Panc1 (cell line): ENCODE results near the gene LAMB2. TPM values are rescaled to one million over a fixed set of nuclear protein-coding genes. Genes with fewer than 3 reads are reported as not detected.

Source experiments
- ATAC-seq: fragments of 200-7000 bp; cut with Tn5 transposase; 2 replicates; pipeline ENCODE4 v1.9.1; 2020; ENCODE audit warnings: mild to moderate bottlenecking, moderate library complexity
- Bru-seq: library from RNA; stranded (reverse); fragments of 400-500 nt; gene quantifications from one replicate; lab custom pipeline; 2021; lab: Mats Ljungman, UMichigan
- BruChase-seq, 2 experiments: library from RNA; stranded (reverse); fragments of 400-500 nt; gene quantifications; one replicate each; lab custom pipeline; 2021; lab: Mats Ljungman, UMichigan
- BruUV-seq: library from RNA; stranded (reverse); fragments of 400-500 nt; replicated peaks from 2 replicates; lab custom pipeline; 2021; lab: Mats Ljungman, UMichigan
- CTCF ChIA-PET: fragments of 300-600 bp; sonication (Branson Sonifier 250); formaldehyde crosslinking; loops from one replicate; lab custom pipeline; 2022; ENCODE audit warnings: antibody characterized with exemption; lab: Charles Lee
- POLR2A ChIA-PET: fragments of 300-600 bp; sonication (Branson Sonifier 250); formaldehyde crosslinking; loops from one replicate; lab custom pipeline; 2022; ENCODE audit warnings: antibody characterized with exemption; lab: Charles Lee
- DNase-seq: peaks from one replicate; pipeline ENCODE4 v3.0.0-alpha.2; 2010; ENCODE audit warnings: low read depth, low spot score
- H3K27ac ChIP-seq: 2 replicates; pipeline ENCODE4 v1.5.1; 2011; ENCODE audit warnings: mild to moderate bottlenecking, low read length, inconsistent platforms
- H3K27me3 ChIP-seq: fragments of 200-500 bp; sonication (Bioruptor generic); 2 replicates; pipeline ENCODE4 v1.6.0; 2014; ENCODE audit warnings: low read length, inconsistent platforms; ENCODE audit not compliant: control insufficient read depth, insufficient read depth
- H3K36me3 ChIP-seq: fragments of 200-500 bp; sonication (Bioruptor generic); 2 replicates; pipeline ENCODE4 v1.5.1; 2014; ENCODE audit warnings: inconsistent platforms, mild to moderate bottlenecking, low read length, moderate library complexity; ENCODE audit not compliant: control insufficient read depth, insufficient read depth
- H3K4me1 ChIP-seq: 2 replicates; pipeline ENCODE4 v1.5.1; 2011; ENCODE audit warnings: inconsistent platforms, mild to moderate bottlenecking, low read length, moderate library complexity; ENCODE audit not compliant: control insufficient read depth, insufficient read depth
- H3K4me3 ChIP-seq, 2 experiments: 2 replicates each; pipeline ENCODE4 v1.5.1; 2011 to 2012; ENCODE audit warnings: low read depth in 2 of 2, low read length in 2 of 2, mild to moderate bottlenecking in 2 of 2, inconsistent platforms in 1 of 2, moderate library complexity in 1 of 2
- H3K9me3 ChIP-seq: fragments of 200-500 bp; sonication (Bioruptor generic); 2 replicates; pipeline ENCODE4 v1.5.1; 2014; ENCODE audit warnings: low read depth, mild to moderate bottlenecking, inconsistent platforms, low read length, moderate library complexity; ENCODE audit not compliant: control insufficient read depth, insufficient read depth
- POLR2AphosphoS5 ChIP-seq: IDR thresholded peaks from 2 replicates; pipeline ENCODE4 v1.6.1; 2012; ENCODE audit warnings: mild to moderate bottlenecking, low read depth, low read length, moderate library complexity
- SIN3A ChIP-seq: IDR thresholded peaks from 2 replicates; pipeline ENCODE4 v1.6.1; 2012; ENCODE audit warnings: low read depth, mild to moderate bottlenecking, low read length, moderate library complexity, borderline replicate concordance; ENCODE audit not compliant: insufficient read depth
- TCF7L2 ChIP-seq: IDR thresholded peaks from 2 replicates; pipeline ENCODE4 v1.6.1; 2011; ENCODE audit warnings: mild to moderate bottlenecking, low read depth, low read length, inconsistent platforms
- in situ Hi-C: cut with HindIII; loops from 2 replicates; pipeline ENCODE4 v1.10.0; 2016; ENCODE audit warnings: low sequenced_read_pairs, low pct_unique_long_range_greater_than_20kb
- intact Hi-C: fragments of 100-400 bp; cut with micrococcal nuclease; formaldehyde crosslinking; loops from one replicate; pipeline ENCODE4 v1.10.0; 2022; ENCODE audit not compliant: unreplicated experiment
- long read RNA-seq: library from polyadenylated mRNA; unstranded; transcript quantifications from one replicate; pipeline ENCODE4 v2.0.0, GENCODE V29; 2021; ENCODE audit not compliant: unreplicated experiment
- polyA plus RNA-seq: library from polyadenylated mRNA; unstranded; fragments of >200 nt; gene quantifications from one replicate; pipeline ENCODE4 v1.2.1, GENCODE V29; 2012; ENCODE audit warnings: missing spikeins; ENCODE audit not compliant: insufficient read length
- total RNA-seq: library from RNA; stranded (reverse); gene quantifications from one replicate; pipeline ENCODE4 v1.2.1, GENCODE V29; 2021; ENCODE audit not compliant: unreplicated experiment
- TF ChIP-seq, protein P1 (sequence below), 2 experiments: IDR thresholded peaks; 2 replicates each; pipeline ENCODE4 v1.6.1; 2011 to 2012; ENCODE audit warnings: low read depth in 2 of 2, control low read depth in 1 of 2, low read length in 1 of 2, mild to moderate bottlenecking in 1 of 2, moderate library complexity in 1 of 2; ENCODE audit not compliant: insufficient read depth in 1 of 2
- TF ChIP-seq, protein P2 (sequence below): fragments of 450-650 bp; IDR thresholded peaks from 2 replicates; pipeline ENCODE4 v1.5.1; 2017; ENCODE audit warnings: mild to moderate bottlenecking

The LAMB2 gene
- 189 TPM for total RNA-seq
- 252 TPM for polyA plus RNA-seq
- Bru-seq, nascent RNA = percentile 69 among the genes with signal in this experiment
- percentile 84 among the genes with signal in this experiment for BruChase-seq, experiment 1, labeled RNA remaining after a 2-hour chase
- BruChase-seq, experiment 2, labeled RNA remaining after a 6-hour chase = percentile 92 among the genes with signal in this experiment
- long read RNA-seq, full-length matches to known transcripts = 25 of 166 reads
- long read RNA-seq, partial matches to known transcripts = 107 of 166 reads
- long read RNA-seq, other reads (novel, unspliced or antisense) = 34 of 166 reads

GRCh38 chr3:49132437-49133225 lies at the start of gene LAMB2:
LAMB2 (minus strand) TSS chr3:49133050; CDS start chr3:49132867, 183 bp downstream.
- Histone ChIP-seq H3K9me3 (no peaks in the 10 kb centered on the region), H3K36me3 (no peaks in the 10 kb centered on the region; the same call in 1 of the 2 replicates), H3K27ac (peak within 1 kb of the TSS; percentile 91), H3K27me3 (no peaks in the 10 kb centered on the region), H3K4me1 (peaks cover 12% of the 10 kb centered on the region), H3K4me3 (peak within 1 kb of the TSS; percentile 71 to 89)
- peak; percentile 38; the same call in 1 of the 2 replicates for TF ChIP-seq POLR2AphosphoS5
- TF ChIP-seq SIN3A = 0 out of 2 replicates have a peak, but pooled peaks have one; percentile 43
- TF ChIP-seq, protein P1, sequence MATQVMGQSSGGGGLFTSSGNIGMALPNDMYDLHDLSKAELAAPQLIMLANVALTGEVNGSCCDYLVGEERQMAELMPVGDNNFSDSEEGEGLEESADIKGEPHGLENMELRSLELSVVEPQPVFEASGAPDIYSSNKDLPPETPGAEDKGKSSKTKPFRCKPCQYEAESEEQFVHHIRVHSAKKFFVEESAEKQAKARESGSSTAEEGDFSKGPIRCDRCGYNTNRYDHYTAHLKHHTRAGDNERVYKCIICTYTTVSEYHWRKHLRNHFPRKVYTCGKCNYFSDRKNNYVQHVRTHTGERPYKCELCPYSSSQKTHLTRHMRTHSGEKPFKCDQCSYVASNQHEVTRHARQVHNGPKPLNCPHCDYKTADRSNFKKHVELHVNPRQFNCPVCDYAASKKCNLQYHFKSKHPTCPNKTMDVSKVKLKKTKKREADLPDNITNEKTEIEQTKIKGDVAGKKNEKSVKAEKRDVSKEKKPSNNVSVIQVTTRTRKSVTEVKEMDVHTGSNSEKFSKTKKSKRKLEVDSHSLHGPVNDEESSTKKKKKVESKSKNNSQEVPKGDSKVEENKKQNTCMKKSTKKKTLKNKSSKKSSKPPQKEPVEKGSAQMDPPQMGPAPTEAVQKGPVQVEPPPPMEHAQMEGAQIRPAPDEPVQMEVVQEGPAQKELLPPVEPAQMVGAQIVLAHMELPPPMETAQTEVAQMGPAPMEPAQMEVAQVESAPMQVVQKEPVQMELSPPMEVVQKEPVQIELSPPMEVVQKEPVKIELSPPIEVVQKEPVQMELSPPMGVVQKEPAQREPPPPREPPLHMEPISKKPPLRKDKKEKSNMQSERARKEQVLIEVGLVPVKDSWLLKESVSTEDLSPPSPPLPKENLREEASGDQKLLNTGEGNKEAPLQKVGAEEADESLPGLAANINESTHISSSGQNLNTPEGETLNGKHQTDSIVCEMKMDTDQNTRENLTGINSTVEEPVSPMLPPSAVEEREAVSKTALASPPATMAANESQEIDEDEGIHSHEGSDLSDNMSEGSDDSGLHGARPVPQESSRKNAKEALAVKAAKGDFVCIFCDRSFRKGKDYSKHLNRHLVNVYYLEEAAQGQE (IDR thresholded peaks at IDR 0.05; ENCODE audit: insufficient read depth in 1 of 2, low read depth in 2 of 2, low read length in 1 of 2) = no peak
- no peak for TF ChIP-seq TCF7L2
- TF ChIP-seq, protein P2, sequence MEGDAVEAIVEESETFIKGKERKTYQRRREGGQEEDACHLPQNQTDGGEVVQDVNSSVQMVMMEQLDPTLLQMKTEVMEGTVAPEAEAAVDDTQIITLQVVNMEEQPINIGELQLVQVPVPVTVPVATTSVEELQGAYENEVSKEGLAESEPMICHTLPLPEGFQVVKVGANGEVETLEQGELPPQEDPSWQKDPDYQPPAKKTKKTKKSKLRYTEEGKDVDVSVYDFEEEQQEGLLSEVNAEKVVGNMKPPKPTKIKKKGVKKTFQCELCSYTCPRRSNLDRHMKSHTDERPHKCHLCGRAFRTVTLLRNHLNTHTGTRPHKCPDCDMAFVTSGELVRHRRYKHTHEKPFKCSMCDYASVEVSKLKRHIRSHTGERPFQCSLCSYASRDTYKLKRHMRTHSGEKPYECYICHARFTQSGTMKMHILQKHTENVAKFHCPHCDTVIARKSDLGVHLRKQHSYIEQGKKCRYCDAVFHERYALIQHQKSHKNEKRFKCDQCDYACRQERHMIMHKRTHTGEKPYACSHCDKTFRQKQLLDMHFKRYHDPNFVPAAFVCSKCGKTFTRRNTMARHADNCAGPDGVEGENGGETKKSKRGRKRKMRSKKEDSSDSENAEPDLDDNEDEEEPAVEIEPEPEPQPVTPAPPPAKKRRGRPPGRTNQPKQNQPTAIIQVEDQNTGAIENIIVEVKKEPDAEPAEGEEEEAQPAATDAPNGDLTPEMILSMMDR = no peak; the same call in 1 of the 2 replicates
- in situ Hi-C loops = no loop called here
- peak; percentile 79 for ATAC-seq
- POLR2A ChIA-PET = interaction anchor here (0.6 to 0.8 kb wide), 2 partner anchors 38 to 131 kb away, joined by 3 to 4 read pairs; no protein-coding TSS in a partner anchor
- intact Hi-C loops = no loop called here
- DNase-seq = no peak
- BruUV-seq = TSS peak; percentile 96
- CTCF ChIA-PET = interaction anchor here (0.7 to 1.2 kb wide), 3 partner anchors 26 to 221 kb away, joined by 3 to 4 read pairs (median 3); partner anchors contain the start of gene QRICH1

DNA sequence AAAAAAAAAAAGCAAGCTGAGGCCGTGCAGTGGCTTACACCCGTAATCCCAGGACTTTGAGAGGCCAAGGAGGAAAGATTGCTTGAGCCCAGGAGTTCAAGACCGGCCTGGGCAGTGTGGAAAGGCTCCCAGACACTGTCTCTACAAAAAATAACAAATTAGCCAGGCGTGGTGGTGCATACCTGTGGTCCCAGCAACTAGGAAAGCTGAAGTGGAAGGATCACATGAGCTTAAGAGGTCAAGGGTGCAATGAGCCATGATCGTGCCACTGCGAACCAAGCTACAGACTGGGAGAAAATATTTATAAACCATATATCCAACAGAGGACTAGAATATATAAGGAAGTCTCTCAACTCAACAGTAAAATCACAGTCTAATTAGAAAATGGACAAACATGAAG lies 48.5 kb upstream of the LAMB2 start:
- POLR2A ChIA-PET = interaction anchor here (0.5 kb wide), 1 partner anchor 24 kb away, joined by 3 read pairs; no protein-coding TSS in a partner anchor

More for the DNA sequence above, 48.5 kb upstream of the LAMB2 start:
- Histone ChIP-seq H3K4me1 (no peaks in the 10 kb centered on the region), H3K27me3 (no peaks in the 10 kb centered on the region), H3K36me3 (no peaks in the 10 kb centered on the region), H3K9me3 (no peaks in the 10 kb centered on the region), H3K27ac (no peak overlapping the region), H3K4me3 (no peak overlapping the region)
- no TSS peak for BruUV-seq
- TF ChIP-seq, protein P1 (IDR thresholded peaks at IDR 0.05; ENCODE audit: insufficient read depth in 1 of 2, low read depth in 2 of 2, low read length in 1 of 2) = no peak
- TF ChIP-seq, protein P2 = no peak
- TF ChIP-seq TCF7L2 (no peak), SIN3A (no peak), POLR2AphosphoS5 (no peak)
- ATAC-seq = no peak
- CTCF ChIA-PET = no interaction called here
- intact Hi-C loops (no loop called here), in situ Hi-C loops (no loop called here)
- DNase-seq = no peak
